ENCODE measurements around the gene NPR1.
"Not testable (repeated sequence)": the region's sequence is repeated elsewhere in the genome, so short reads cannot be mapped to it uniquely, and the experiment has no call there.

NPR1 gene

GRCh38 chr1:153651771-153652170 is 26.7 kb upstream of the NPR1 start:
- DNase-seq = no peak

GRCh38 chr1:153652805-153653500 is 25.5 kb upstream of the NPR1 start:
- no peak for DNase-seq

- DNase-seq = no peak
Measured at GRCh38 chr1:153655333-153655732, 23.2 kb upstream of the NPR1 start.

- peak; percentile 85 to 91 for DNase-seq
Measured at GRCh38 chr1:153658400-153659174, 19.9 kb upstream of the NPR1 start, which contains the start of gene SNAPIN. Gene SNAPIN (plus strand): TSS chr1:153658703. CDS start chr1:153658744, 41 bp downstream.

GRCh38 chr1:153659175-153659534 is 19.3 kb upstream of the NPR1 start:
- no peak for DNase-seq

- no peak for DNase-seq
Measured at GRCh38 chr1:153659656-153660055, 18.8 kb upstream of the NPR1 start.

- no peak for DNase-seq
Measured at GRCh38 chr1:153661111-153661708, 17.3 kb upstream of the NPR1 start.

GRCh38 chr1:153662269-153662668 is 16.2 kb upstream of the NPR1 start:
- DNase-seq = no peak

- DNase-seq = no peak
Measured at GRCh38 chr1:153663211-153663610, 15.3 kb upstream of the NPR1 start.

GRCh38 chr1:153667439-153667838 is 11.0 kb upstream of the NPR1 start:
- DNase-seq = no peak

- DNase-seq = not testable (repeated sequence)
Measured at GRCh38 chr1:153668672-153669071, 9.8 kb upstream of the NPR1 start.

GRCh38 chr1:153669606-153670005 is 8.9 kb upstream of the NPR1 start:
- no peak for DNase-seq

- no peak for DNase-seq
Measured at GRCh38 chr1:153670257-153670858, 8.1 kb upstream of the NPR1 start.

- peak; percentile 90 to 91 for DNase-seq
Measured at GRCh38 chr1:153670859-153671627, 7.4 kb upstream of the NPR1 start, which contains the start of gene ILF2. Gene ILF2 (minus strand): TSS chr1:153670993. CDS start chr1:153670922, 71 bp downstream.

GRCh38 chr1:153671628-153672353 is 6.7 kb upstream of the NPR1 start:
- DNase-seq = peak; percentile 41 to 49

- DNase-seq = no peak
Measured at GRCh38 chr1:153673511-153673910, 5.0 kb upstream of the NPR1 start.

- peak; percentile 37 to 41 for DNase-seq
Measured at GRCh38 chr1:153677718-153678518, 570 bp upstream of the NPR1 start.

- no peak for DNase-seq
Measured at GRCh38 chr1:153679337-153680119, 1.0 kb downstream of the NPR1 start.

- DNase-seq = no peak
Measured at GRCh38 chr1:153680120-153680403, 1.6 kb downstream of the NPR1 start.

- DNase-seq = no peak
Measured at GRCh38 chr1:153682730-153683129, 4.2 kb downstream of the NPR1 start.
